IPS-15b (cell line): Measurements from ENCODE around the gene PSG6.
"Not testable (repeated sequence)": the region's sequence is repeated elsewhere in the genome, so short reads cannot be mapped to it uniquely, and the experiment has no call there.

Experiments
- H3K27me3 ChIP-seq: one replicate; pipeline ENCODE4 v1.6.1; 2013; ENCODE audit warnings: low read length; ENCODE audit not compliant: control insufficient read depth, insufficient read depth
- H3K36me3 ChIP-seq: one replicate; pipeline ENCODE4 v1.6.1; 2013; ENCODE audit warnings: low read length; ENCODE audit not compliant: control insufficient read depth, insufficient read depth
- H3K4me1 ChIP-seq: one replicate; pipeline ENCODE4 v1.6.1; 2013; ENCODE audit warnings: mild to moderate bottlenecking, low read length; ENCODE audit not compliant: control insufficient read depth, insufficient read depth
- H3K4me3 ChIP-seq: one replicate; pipeline ENCODE4 v1.5.1; 2013; ENCODE audit warnings: low read depth, low read length
- H3K9ac ChIP-seq: one replicate; pipeline ENCODE4 v1.6.1; 2013; ENCODE audit warnings: low read depth, mild to moderate bottlenecking, low read length
- H3K9me3 ChIP-seq: one replicate; pipeline ENCODE4 v1.6.1; 2013; ENCODE audit warnings: mild to moderate bottlenecking, low read length; ENCODE audit not compliant: control insufficient read depth, insufficient read depth

Gene PSG6

GRCh38 chr19:42928896-42929295 is 11.2 kb upstream of the PSG6 start:
- no peaks in the 10 kb centered on the region for H3K9me3 ChIP-seq

DNA sequence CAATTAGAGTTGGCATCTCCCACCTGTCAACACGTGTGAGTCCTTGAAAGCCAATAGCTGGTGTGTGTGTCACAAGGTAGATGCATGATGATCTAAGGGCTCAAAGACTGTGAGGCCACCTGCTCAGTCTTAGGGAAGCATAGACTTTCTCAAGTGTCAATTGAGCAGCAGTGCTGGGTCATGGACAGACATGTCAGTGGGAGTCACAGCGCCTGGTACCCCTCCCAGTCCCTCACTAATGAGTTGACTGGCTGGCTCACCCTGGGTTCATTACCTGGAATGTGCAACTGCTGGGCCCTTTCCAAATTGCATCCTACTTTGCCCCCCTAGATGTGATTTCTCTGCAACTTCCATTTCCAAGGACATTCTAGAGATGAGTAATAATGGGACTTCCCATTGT is 9.1 kb upstream of the PSG6 start:
- Histone ChIP-seq H3K4me3 (no peak overlapping the region), H3K9ac (no peak overlapping the region), H3K9me3 (no peaks in the 10 kb centered on the region), H3K36me3 (no peaks in the 10 kb centered on the region), H3K27me3 (no peaks in the 10 kb centered on the region), H3K4me1 (no peaks in the 10 kb centered on the region)

More at GRCh38 chr19:42928896-42929295, 11.2 kb upstream of the PSG6 start:
- Histone ChIP-seq H3K4me3 (no peak overlapping the region), H3K4me1 (no peaks in the 10 kb centered on the region), H3K36me3 (no peaks in the 10 kb centered on the region), H3K27me3 (no peaks in the 10 kb centered on the region), H3K9ac (no peak overlapping the region)

DNA sequence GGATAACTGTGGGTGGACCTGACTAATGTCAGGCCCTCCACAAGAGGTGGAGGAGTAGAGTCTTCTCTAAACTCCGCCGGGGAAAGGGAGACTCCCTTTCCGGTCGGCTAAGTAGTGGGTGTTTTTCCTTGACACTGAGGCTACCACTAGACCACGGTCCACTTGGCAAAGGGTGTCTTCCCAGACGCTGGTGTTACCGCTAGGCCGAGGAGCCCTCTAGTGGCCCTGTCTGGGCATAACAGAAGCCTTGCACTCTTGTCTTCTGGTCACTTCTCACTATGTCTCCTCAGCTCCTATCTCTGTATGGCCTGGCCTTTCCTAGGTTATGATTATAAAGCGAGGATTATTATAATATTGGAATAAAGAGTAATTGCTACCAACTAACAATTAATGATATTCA is 5.4 kb upstream of the PSG6 start:
- H3K9ac ChIP-seq, H3K9me3 ChIP-seq, H3K4me3 ChIP-seq: not testable (repeated sequence)

DNA sequence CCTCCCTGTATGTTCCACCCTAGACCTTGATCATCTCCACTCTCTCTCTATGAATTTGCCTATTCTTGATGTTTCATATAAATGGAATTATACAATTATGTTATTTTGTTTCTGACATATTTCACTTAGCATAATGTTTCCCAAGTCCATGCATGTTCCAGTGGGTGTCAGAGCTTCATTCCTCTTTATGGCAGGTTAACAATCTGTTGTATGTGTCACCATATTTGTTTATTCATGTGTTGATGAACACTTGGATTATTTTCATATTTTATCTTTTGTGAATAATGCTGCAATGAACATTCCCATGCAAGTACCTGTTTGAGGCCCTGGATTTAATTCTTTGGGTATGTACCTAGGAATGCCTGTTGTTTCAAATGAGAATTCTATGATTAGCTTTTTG is 3.3 kb upstream of the PSG6 start:
- H3K9ac ChIP-seq, H3K4me1 ChIP-seq, H3K9me3 ChIP-seq, H3K4me3 ChIP-seq, H3K27me3 ChIP-seq, H3K36me3 ChIP-seq: not testable (repeated sequence)

More for the DNA sequence above, 5.4 kb upstream of the PSG6 start:
- not testable (repeated sequence) for H3K27me3 ChIP-seq, H3K36me3 ChIP-seq, H3K4me1 ChIP-seq

DNA sequence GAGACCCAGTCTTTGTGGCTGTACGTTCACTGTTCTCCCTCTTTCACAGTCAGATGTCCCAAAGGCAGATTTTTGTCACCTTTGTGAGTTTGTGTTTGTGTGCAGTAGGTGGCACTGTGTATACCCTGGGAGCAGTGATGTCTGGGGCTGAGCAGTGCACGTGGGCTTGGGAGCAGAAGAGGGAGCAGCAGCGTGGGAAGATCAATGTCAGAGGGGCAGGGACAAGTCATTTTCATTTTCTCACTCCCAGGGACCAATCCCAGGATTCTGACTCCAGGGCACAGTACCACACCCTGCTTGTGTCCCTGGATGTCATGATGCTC is 2.0 kb upstream of the PSG6 start:
- Histone ChIP-seq H3K9me3 (no peaks in the 10 kb centered on the region), H3K9ac (no peak overlapping the region), H3K36me3 (no peaks in the 10 kb centered on the region), H3K4me3 (no peak overlapping the region), H3K27me3 (no peaks in the 10 kb centered on the region), H3K4me1 (no peaks in the 10 kb centered on the region)

GRCh38 chr19:42919070-42919756 is 1.5 kb upstream of the PSG6 start:
- H3K4me3 ChIP-seq, H3K27me3 ChIP-seq, H3K4me1 ChIP-seq, H3K9ac ChIP-seq, H3K36me3 ChIP-seq, H3K9me3 ChIP-seq: not testable (repeated sequence)

DNA sequence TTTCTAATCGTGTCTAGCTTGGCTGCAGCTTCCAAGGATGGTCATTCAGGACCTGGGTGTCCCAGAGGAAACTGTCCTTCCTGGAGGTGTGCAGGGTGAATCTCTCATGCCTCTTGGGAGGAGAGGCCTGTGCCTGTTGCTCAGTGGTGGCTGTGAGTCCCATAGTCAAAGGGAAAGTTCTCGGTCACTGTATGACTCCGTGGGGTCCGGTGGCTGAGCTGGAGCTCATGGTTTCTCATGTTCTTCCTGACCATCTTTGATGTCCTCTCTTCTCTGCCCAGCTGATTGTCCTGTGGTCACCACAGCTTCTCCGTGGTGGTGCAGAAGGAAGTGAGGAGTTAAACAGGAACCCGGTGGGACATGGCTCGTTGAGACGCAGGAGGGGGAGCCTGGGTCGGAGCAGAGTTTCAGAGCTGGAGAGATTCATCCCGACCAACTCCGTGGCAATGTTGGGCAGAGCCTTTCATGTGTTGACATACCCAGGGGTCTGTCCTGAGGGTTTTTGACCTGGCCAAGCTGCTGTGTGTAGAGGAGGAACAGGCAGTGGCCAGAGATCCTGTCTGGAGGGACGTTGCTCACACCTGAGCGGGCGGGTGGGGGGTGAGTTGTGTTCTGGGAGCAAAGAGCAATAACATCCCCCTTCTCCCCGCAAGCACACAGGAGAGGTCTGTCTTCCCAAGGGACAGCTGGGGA is 829 bp upstream of the PSG6 start:
- H3K4me3 ChIP-seq, H3K9ac ChIP-seq, H3K36me3 ChIP-seq, H3K27me3 ChIP-seq, H3K9me3 ChIP-seq, H3K4me1 ChIP-seq: not testable (repeated sequence)

DNA sequence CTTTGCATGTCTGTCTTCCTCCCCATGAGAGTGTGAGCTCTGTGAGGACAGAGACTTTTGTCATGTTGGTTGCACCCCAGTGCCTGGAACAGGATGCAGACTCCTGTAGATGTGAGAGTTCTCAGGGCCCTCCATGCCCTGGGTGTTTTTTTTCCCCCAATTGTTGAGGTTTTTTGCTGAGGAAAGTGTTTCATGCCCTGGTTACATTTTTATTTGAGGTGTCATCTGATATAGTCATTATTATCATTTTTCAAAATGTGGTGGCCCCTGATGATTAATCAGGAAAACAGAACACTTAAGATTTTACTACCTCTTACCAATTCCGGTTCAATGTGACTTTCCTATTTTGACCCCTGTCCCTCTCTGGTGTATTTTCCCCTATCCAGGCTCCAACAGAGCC is 763 bp downstream of the PSG6 start:
- not testable (repeated sequence) for H3K4me3 ChIP-seq, H3K9ac ChIP-seq, H3K4me1 ChIP-seq, H3K9me3 ChIP-seq, H3K27me3 ChIP-seq, H3K36me3 ChIP-seq

GRCh38 chr19:42913516-42913915 is 4.2 kb downstream of the PSG6 start:
- H3K36me3 ChIP-seq, H3K27me3 ChIP-seq, H3K9me3 ChIP-seq, H3K9ac ChIP-seq, H3K4me1 ChIP-seq, H3K4me3 ChIP-seq: not testable (repeated sequence)

DNA sequence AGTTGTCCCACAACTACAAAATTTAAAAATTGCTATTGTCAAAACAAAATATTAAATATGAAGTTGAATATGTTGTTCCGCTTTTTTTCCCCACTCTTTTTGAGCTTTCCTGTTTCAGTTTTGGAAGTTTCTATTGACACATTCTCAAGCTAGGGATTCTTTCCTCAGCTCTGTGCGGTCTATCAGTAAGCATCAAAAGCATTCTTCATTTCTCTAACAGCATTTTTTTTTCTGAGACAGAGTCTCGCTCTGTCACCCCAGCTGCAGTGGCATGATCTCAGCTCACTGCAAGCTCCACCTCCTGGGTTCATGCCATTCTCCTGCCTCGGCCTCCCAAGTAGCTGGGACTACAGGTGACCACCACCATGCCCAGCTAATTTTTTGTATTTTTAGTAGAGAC is 4.8 kb downstream of the PSG6 start:
- H3K27me3 ChIP-seq, H3K4me1 ChIP-seq, H3K9me3 ChIP-seq, H3K4me3 ChIP-seq, H3K9ac ChIP-seq, H3K36me3 ChIP-seq: not testable (repeated sequence)

DNA sequence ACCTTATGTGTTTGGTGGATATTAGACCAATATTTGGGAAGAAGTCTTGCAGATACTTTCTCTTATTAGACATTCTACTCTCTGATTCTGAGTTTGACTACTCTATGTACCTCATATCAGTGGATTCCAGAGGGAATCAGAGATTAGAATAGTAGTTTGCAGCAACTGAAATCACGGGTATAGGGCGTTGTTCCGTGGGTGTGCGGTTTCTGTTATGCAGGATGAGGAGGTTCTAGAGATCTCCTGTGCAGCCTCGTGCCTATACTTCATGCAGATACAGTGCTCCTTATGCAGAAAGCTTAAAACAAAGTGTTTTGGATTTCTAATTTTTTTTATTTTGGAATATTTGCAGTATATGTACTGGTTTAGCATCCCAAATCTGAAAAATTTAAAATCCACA is 6.0 kb downstream of the PSG6 start:
- H3K27me3 ChIP-seq, H3K4me1 ChIP-seq, H3K4me3 ChIP-seq, H3K9me3 ChIP-seq, H3K36me3 ChIP-seq, H3K9ac ChIP-seq: not testable (repeated sequence)

GRCh38 chr19:42906162-42906561 is 11.5 kb downstream of the PSG6 start:
- H3K4me1 ChIP-seq, H3K36me3 ChIP-seq, H3K27me3 ChIP-seq, H3K4me3 ChIP-seq, H3K9ac ChIP-seq, H3K9me3 ChIP-seq: not testable (repeated sequence)
